HepG2 (cell line): ENCODE measurements around the gene ALG9. TPM values are rescaled to one million over a fixed set of nuclear protein-coding genes. Genes with fewer than 3 reads are reported as not detected.
A peak's percentile ranks its signal among the peaks of the same experiment; 100 is the strongest.

Experiments used
- AGO1 ChIP-seq: fragments of 200-400 bp; formaldehyde crosslinking; IDR thresholded peaks from 2 replicates; pipeline ENCODE4 v1.6.1; 2017; ENCODE audit warnings: mild to moderate bottlenecking, low read depth, low read length, moderate library complexity; ENCODE audit not compliant: poor library complexity, severe bottlenecking
- AKAP8 ChIP-seq: sonication (generic); formaldehyde crosslinking; IDR thresholded peaks from 2 replicates; pipeline ENCODE4 v1.5.1; 2020; ENCODE audit warnings: mild to moderate bottlenecking, missing genetic modification reagents
- ATF7 ChIP-seq, 2 experiments: fragments of 450-650 bp in 1 of 2; sonication (generic) in 1 of 2; formaldehyde crosslinking in 1 of 2; IDR thresholded peaks; 2 replicates each; pipeline versions ENCODE4 v1.4.0 to v1.6.1; 2016 to 2020; ENCODE audit warnings: antibody characterized with exemption in 1 of 2, mild to moderate bottlenecking in 1 of 2, missing genetic modification reagents in 1 of 2
- KMT2B ChIP-seq: IDR thresholded peaks from 2 replicates; pipeline ENCODE4 v1.6.1; 2016; ENCODE audit warnings: missing genetic modification reagents, missing compliant biosample characterization
- PLSCR1 ChIP-seq: sonication (generic); formaldehyde crosslinking; IDR thresholded peaks from 2 replicates; pipeline ENCODE4 v1.5.0; 2020; ENCODE audit warnings: missing genetic modification reagents, mild to moderate bottlenecking, borderline replicate concordance
- PTBP1 ChIP-seq: fragments of 200-400 bp; formaldehyde crosslinking; IDR thresholded peaks from 2 replicates; pipeline ENCODE4 v1.6.1; 2018; ENCODE audit warnings: low read length, low read depth; ENCODE audit not compliant: poor library complexity, severe bottlenecking
- RELA ChIP-seq: sonication (generic); formaldehyde crosslinking; IDR thresholded peaks from 2 replicates; pipeline ENCODE4 v1.4.0; 2020; ENCODE audit warnings: missing genetic modification reagents
- XBP1 ChIP-seq: sonication (generic); formaldehyde crosslinking; IDR thresholded peaks from 2 replicates; pipeline ENCODE4 v1.5.0; 2020; ENCODE audit warnings: missing genetic modification reagents
- ZC3H13 ChIP-seq: sonication (generic); formaldehyde crosslinking; IDR thresholded peaks from 2 replicates; pipeline ENCODE4 v1.8.1; 2023; ENCODE audit warnings: mild to moderate bottlenecking, missing genetic modification reagents, moderate library complexity
- ZNF101 ChIP-seq: sonication (generic); formaldehyde crosslinking; IDR thresholded peaks from 2 replicates; pipeline ENCODE4 v1.4.0; 2020; ENCODE audit warnings: mild to moderate bottlenecking, low read depth, missing genetic modification reagents, borderline replicate concordance
- ZNF18 ChIP-seq: sonication (generic); formaldehyde crosslinking; IDR thresholded peaks from 2 replicates; pipeline ENCODE4 v1.8.0; 2022; ENCODE audit warnings: mild to moderate bottlenecking, missing genetic modification reagents; ENCODE audit not compliant: insufficient replicate concordance
- ZNF292 ChIP-seq: sonication (generic); formaldehyde crosslinking; IDR thresholded peaks from 2 replicates; pipeline ENCODE4 v1.8.1; 2022; ENCODE audit warnings: mild to moderate bottlenecking, low read depth, missing genetic modification reagents, borderline replicate concordance
- ZNF354B ChIP-seq: sonication (generic); formaldehyde crosslinking; IDR thresholded peaks from 2 replicates; pipeline ENCODE4 v1.8.0; 2022; ENCODE audit warnings: mild to moderate bottlenecking, missing genetic modification reagents
- ZNF382 ChIP-seq: sonication (generic); formaldehyde crosslinking; IDR thresholded peaks from 2 replicates; pipeline ENCODE4 v1.5.0; 2020; ENCODE audit warnings: missing genetic modification reagents, mild to moderate bottlenecking, borderline replicate concordance
- ZNF441 ChIP-seq: sonication (generic); formaldehyde crosslinking; IDR thresholded peaks from 2 replicates; pipeline ENCODE4 v1.7.0; 2021; ENCODE audit warnings: missing genetic modification reagents, borderline replicate concordance
- ZNF446 ChIP-seq: sonication (generic); formaldehyde crosslinking; IDR thresholded peaks from 2 replicates; pipeline ENCODE4 v1.5.0; 2020; ENCODE audit warnings: mild to moderate bottlenecking, missing genetic modification reagents
- ZNF510 ChIP-seq: sonication (generic); formaldehyde crosslinking; IDR thresholded peaks from 2 replicates; pipeline ENCODE4 v1.4.0; 2020; ENCODE audit warnings: low read depth, mild to moderate bottlenecking, missing genetic modification reagents
- ZNF557 ChIP-seq: sonication (generic); formaldehyde crosslinking; IDR thresholded peaks from 2 replicates; pipeline ENCODE4 v1.4.0; 2020; ENCODE audit warnings: missing genetic modification reagents
- ZNF713 ChIP-seq: sonication (generic); formaldehyde crosslinking; IDR thresholded peaks from 2 replicates; pipeline ENCODE4 v1.4.0; 2020; ENCODE audit warnings: mild to moderate bottlenecking, missing genetic modification reagents
- polyA plus RNA-seq, 8 experiments: library from polyadenylated mRNA; depleted of rRNA in 3 of 8; stranded (reverse) in 7 of 8; unstranded in 1 of 8; fragments of >200 nt; fragmentation: Illumina TruSeq in 4 of 8; extraction: Trizol in 4 of 8; gene quantifications; 2 replicates each; pipeline versions ENCODE4 v1.2.1 to v1.2.3, GENCODE V29; 2011 to 2016; ENCODE audit warnings: low read depth in 4 of 8, missing spikeins in 1 of 8, mixed read lengths in 1 of 8; ENCODE audit not compliant: insufficient read depth in 1 of 8
- total RNA-seq, 5 experiments: library from RNA; depleted of rRNA; stranded (reverse); fragments of >200 nt; fragmentation: Illumina TruSeq; extraction: Trizol; gene quantifications; 2 replicates each; pipeline ENCODE4 v1.2.3, GENCODE V29; 2016; ENCODE audit warnings: low read depth in 1 of 5
- TF ChIP-seq, protein P1 (sequence below): sonication (generic); formaldehyde crosslinking; IDR thresholded peaks from 2 replicates; pipeline ENCODE4 v1.4.0; 2020; ENCODE audit warnings: missing genetic modification reagents, mild to moderate bottlenecking, borderline replicate concordance
- TF ChIP-seq, protein P2 (sequence below): sonication (generic); formaldehyde crosslinking; IDR thresholded peaks from 2 replicates; pipeline ENCODE4 v1.4.0; 2020; ENCODE audit warnings: missing genetic modification reagents
- TF ChIP-seq, protein P3 (sequence below): sonication (generic); formaldehyde crosslinking; IDR thresholded peaks from 2 replicates; pipeline ENCODE4 v1.4.0; 2020; ENCODE audit warnings: missing genetic modification reagents

ALG9 gene
- total and polyA plus RNA-seq, 2 of the 13 experiments (the other 11 are each of a cell fraction or from before 2014, with no cell fraction given): 39.4 to 40.6 TPM

GRCh38 chr11:111878849-111879636 is 7.7 kb upstream of the ALG9 start, which contains the start of the genes CFAP68 and FDXACB1 (continued):
- peak; percentile 75; the same call in 1 of the 2 replicates for TF ChIP-seq ZC3H13 (CRISPR knock-in tag)
- no peak for TF ChIP-seq ZNF382 (CRISPR knock-in tag)
- TF ChIP-seq, protein P1, sequence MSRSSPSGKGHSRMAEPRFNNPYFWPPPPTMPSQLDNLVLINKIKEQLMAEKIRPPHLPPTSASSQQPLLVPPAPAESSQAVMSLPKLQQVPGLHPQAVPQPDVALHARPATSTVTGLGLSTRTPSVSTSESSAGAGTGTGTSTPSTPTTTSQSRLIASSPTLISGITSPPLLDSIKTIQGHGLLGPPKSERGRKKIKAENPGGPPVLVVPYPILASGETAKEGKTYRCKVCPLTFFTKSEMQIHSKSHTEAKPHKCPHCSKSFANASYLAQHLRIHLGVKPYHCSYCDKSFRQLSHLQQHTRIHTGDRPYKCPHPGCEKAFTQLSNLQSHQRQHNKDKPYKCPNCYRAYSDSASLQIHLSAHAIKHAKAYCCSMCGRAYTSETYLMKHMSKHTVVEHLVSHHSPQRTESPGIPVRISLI (CRISPR knock-in tag): peak; percentile 17; the same call in 1 of the 2 replicates
- TF ChIP-seq, protein P2, sequence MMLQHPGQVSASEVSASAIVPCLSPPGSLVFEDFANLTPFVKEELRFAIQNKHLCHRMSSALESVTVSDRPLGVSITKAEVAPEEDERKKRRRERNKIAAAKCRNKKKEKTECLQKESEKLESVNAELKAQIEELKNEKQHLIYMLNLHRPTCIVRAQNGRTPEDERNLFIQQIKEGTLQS (CRISPR knock-in tag): no peak; the same call in 1 of the 2 replicates
- TF ChIP-seq ZNF101 (CRISPR knock-in tag): no peak; the same call in 1 of the 2 replicates
- no peak for TF ChIP-seq ZNF354B (CRISPR knock-in tag)
- TF ChIP-seq AKAP8: no peak
- peak; percentile 18; the same call in 1 of the 2 replicates for TF ChIP-seq ATF7 (IDR thresholded peaks at IDR 0.05)
- peak; percentile 59 for TF ChIP-seq ATF7 (CRISPR knock-in tag; IDR thresholded peaks at IDR 0.05)
- peak; percentile 98 for TF ChIP-seq KMT2B
- no peak for TF ChIP-seq AGO1
- no peak for TF ChIP-seq ZNF446 (CRISPR knock-in tag)
- TF ChIP-seq ZNF510 (CRISPR knock-in tag): peak; percentile 94
- TF ChIP-seq ZNF557 (CRISPR knock-in tag): 0 out of 2 replicates have a peak, but pooled peaks have one; percentile 40
- TF ChIP-seq PLSCR1 (CRISPR knock-in tag): no peak
- TF ChIP-seq, protein P3, sequence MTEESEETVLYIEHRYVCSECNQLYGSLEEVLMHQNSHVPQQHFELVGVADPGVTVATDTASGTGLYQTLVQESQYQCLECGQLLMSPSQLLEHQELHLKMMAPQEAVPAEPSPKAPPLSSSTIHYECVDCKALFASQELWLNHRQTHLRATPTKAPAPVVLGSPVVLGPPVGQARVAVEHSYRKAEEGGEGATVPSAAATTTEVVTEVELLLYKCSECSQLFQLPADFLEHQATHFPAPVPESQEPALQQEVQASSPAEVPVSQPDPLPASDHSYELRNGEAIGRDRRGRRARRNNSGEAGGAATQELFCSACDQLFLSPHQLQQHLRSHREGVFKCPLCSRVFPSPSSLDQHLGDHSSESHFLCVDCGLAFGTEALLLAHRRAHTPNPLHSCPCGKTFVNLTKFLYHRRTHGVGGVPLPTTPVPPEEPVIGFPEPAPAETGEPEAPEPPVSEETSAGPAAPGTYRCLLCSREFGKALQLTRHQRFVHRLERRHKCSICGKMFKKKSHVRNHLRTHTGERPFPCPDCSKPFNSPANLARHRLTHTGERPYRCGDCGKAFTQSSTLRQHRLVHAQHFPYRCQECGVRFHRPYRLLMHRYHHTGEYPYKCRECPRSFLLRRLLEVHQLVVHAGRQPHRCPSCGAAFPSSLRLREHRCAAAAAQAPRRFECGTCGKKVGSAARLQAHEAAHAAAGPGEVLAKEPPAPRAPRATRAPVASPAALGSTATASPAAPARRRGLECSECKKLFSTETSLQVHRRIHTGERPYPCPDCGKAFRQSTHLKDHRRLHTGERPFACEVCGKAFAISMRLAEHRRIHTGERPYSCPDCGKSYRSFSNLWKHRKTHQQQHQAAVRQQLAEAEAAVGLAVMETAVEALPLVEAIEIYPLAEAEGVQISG (CRISPR knock-in tag): peak; percentile 95
- no peak for TF ChIP-seq ZNF18
- TF ChIP-seq ZNF292 (CRISPR knock-in tag): peak; percentile 58; the same call in 1 of the 2 replicates
- TF ChIP-seq PTBP1: no peak
- TF ChIP-seq ZNF441 (CRISPR knock-in tag): peak; percentile 22; the same call in 1 of the 2 replicates
- TF ChIP-seq RELA (CRISPR knock-in tag): no peak
- TF ChIP-seq ZNF713 (CRISPR knock-in tag): 0 out of 2 replicates have a peak, but pooled peaks have one; percentile 78
- no peak for TF ChIP-seq XBP1
